ENCODE measurements around the gene ACTL7A. TPM values are rescaled to one million over a fixed set of nuclear protein-coding genes. Genes with fewer than 3 reads are reported as not detected.

The ACTL7A gene
- total and polyA plus RNA-seq, 9 of the 15 experiments (the other 6 are each of a cell fraction or from before 2014, with no cell fraction given): not detected

GRCh38 chr9:108910402-108910801 lies 48.3 kb downstream of the ACTL7A start:
- BruUV-seq (replicated peaks): no TSS peak
- Histone ChIP-seq H3K27ac (ENCODE audit: extremely low read depth, low read depth, low read length) (no peak overlapping the region), H3K4me2 (ENCODE audit: insufficient read depth, low read length) (no peak overlapping the region), H3K36me3 (ENCODE audit: control insufficient read depth, insufficient read depth, low read length) (peaks cover 80% of the 10 kb centered on the region), H3K9ac (ENCODE audit: insufficient read depth in 1 of 2, low read depth in 2 of 2, low read length in 2 of 2) (no peak overlapping the region), H3K9me3 (replicated peaks; ENCODE audit: control insufficient read depth, insufficient read depth, low read depth, low read length) (no peaks in the 10 kb centered on the region), H3K4me3 (no peak overlapping the region), H3K27me3 (ENCODE audit: control insufficient read depth in 2 of 2, insufficient read depth in 2 of 2, low read length in 2 of 2) (no peaks in the 10 kb centered on the region), H3K79me2 (ENCODE audit: control insufficient read depth, insufficient read depth, low read length) (no peaks in the 10 kb centered on the region), H4K20me1 (replicated peaks; ENCODE audit: control insufficient read depth, insufficient read depth, low read length) (no peaks in the 10 kb centered on the region), H3K4me1 (replicated peaks in 1 of 2; ENCODE audit: control insufficient read depth in 2 of 2, insufficient read depth in 2 of 2, low read length in 2 of 2) (no peaks in the 10 kb centered on the region), H2AFZ (ENCODE audit: low read depth, low read length) (no peak overlapping the region), H3K9me1 (ENCODE audit: control insufficient read depth, insufficient read depth, low read length) (no peaks in the 10 kb centered on the region)
- ATAC-seq (no peak), FAIRE-seq (no peak), DNase-seq (ENCODE audit: extremely low read depth in 1 of 4, low spot score in 3 of 4) (no peak)
- ChIA-PET POLR2A (no interaction called here), CTCF (ENCODE audit: low intra/inter-chr PET ratio) (no interaction called here)
- intact Hi-C loops (cut with micrococcal nuclease): no loop called here
- TF ChIP-seq SMARCB1 (IDR thresholded peaks at IDR 0.05; ENCODE audit: insufficient read length, low read depth) (no peak), RHOXF2B (CRISPR knock-in tag; conservative IDR thresholded peaks at IDR 0.05) (no peak), HMG20A (CRISPR knock-in tag; conservative IDR thresholded peaks at IDR 0.05) (no peak), HMG20B (CRISPR knock-in tag; IDR thresholded peaks at IDR 0.05) (no peak), BACH1 (tag; IDR thresholded peaks at IDR 0.05) (no peak)
- in situ Hi-C loops (cut with MboI): no loop called here

GRCh38 chr9:108910914-108911313 lies 48.8 kb downstream of the ACTL7A start:
- no peak overlapping the region for H3K27ac ChIP-seq (ENCODE audit: extremely low read depth, low read depth, low read length)
- intact Hi-C loops (cut with micrococcal nuclease): no loop called here
- FAIRE-seq (no peak), DNase-seq (ENCODE audit: extremely low read depth in 1 of 4, low spot score in 3 of 4) (no peak), ATAC-seq (no peak)
- BruUV-seq (replicated peaks): no TSS peak
- CTCF ChIA-PET (ENCODE audit: low intra/inter-chr PET ratio): no interaction called here
- no peaks in the 10 kb centered on the region for H3K9me3 ChIP-seq (replicated peaks; ENCODE audit: control insufficient read depth, insufficient read depth, low read depth, low read length)
- H3K27me3 ChIP-seq (ENCODE audit: control insufficient read depth in 2 of 2, insufficient read depth in 2 of 2, low read length in 2 of 2): no peaks in the 10 kb centered on the region
- no peak overlapping the region for H2AFZ ChIP-seq (ENCODE audit: low read depth, low read length)
- WGBS (ENCODE audit: insufficient coverage, low coverage, missing lambda C conversion rate): 96% methylated on average over 2 of the region's 2 CpGs
- H3K4me1 ChIP-seq (replicated peaks in 1 of 2; ENCODE audit: control insufficient read depth in 2 of 2, insufficient read depth in 2 of 2, low read length in 2 of 2): no peaks in the 10 kb centered on the region
- no peak overlapping the region for H3K9ac ChIP-seq (ENCODE audit: insufficient read depth in 1 of 2, low read depth in 2 of 2, low read length in 2 of 2)
- no peak overlapping the region for H3K4me3 ChIP-seq
- no peaks in the 10 kb centered on the region for H3K79me2 ChIP-seq (ENCODE audit: control insufficient read depth, insufficient read depth, low read length)
- H3K4me2 ChIP-seq (ENCODE audit: insufficient read depth, low read length): no peak overlapping the region
- no peaks in the 10 kb centered on the region for H3K9me1 ChIP-seq (ENCODE audit: control insufficient read depth, insufficient read depth, low read length)
- POLR2A ChIA-PET: no interaction called here
- no peaks in the 10 kb centered on the region for H4K20me1 ChIP-seq (replicated peaks; ENCODE audit: control insufficient read depth, insufficient read depth, low read length)
- TF ChIP-seq HCFC1 (IDR thresholded peaks at IDR 0.05; ENCODE audit: low read depth, low read length) (no peak), ESRRB (CRISPR knock-in tag; IDR thresholded peaks at IDR 0.05; ENCODE audit: borderline replicate concordance) (no peak), SNRNP70 (optimal IDR thresholded peaks at IDR 0.05; ENCODE audit: low read depth, low read length) (no peak)
- in situ Hi-C loops (cut with MboI): no loop called here
- H3K36me3 ChIP-seq (ENCODE audit: control insufficient read depth, insufficient read depth, low read length): peaks cover 79% of the 10 kb centered on the region

All from K562 (cell line).